GM12878 (cell line): ENCODE results near the gene RARB. TPM values are rescaled to one million over a fixed set of nuclear protein-coding genes. Genes with fewer than 3 reads are reported as not detected.

ENCODE experiments used
- ATAC-seq: fragments of 200-7000 bp; cut with Tn5 transposase; 3 replicates; pipeline ENCODE4 v1.9.1; 2020; ENCODE audit warnings: mild to moderate bottlenecking, moderate library complexity
- BruUV-seq: library from RNA; stranded (reverse); fragments of 400-500 nt; replicated peaks from 2 replicates; lab custom pipeline; 2021; lab: Mats Ljungman, UMichigan
- CTCF ChIA-PET: fragments of 300-600 bp; sonication (Branson Sonifier 250); formaldehyde crosslinking; extraction: SDS; loops from one replicate; lab custom pipeline; 2021; ENCODE audit warnings: inconsistent platforms; lab: Yijun Ruan, JAX
- POLR2A ChIA-PET: fragments of 350-600 bp; formaldehyde crosslinking; extraction: SDS; loops from one replicate; lab custom pipeline; 2021; ENCODE audit warnings: inconsistent platforms; lab: Charles Lee
- RAD21 ChIA-PET: fragments of 300-600 bp; sonication (Branson Sonifier 250); formaldehyde crosslinking; loops from one replicate; lab custom pipeline; 2023; ENCODE audit warnings: antibody characterized with exemption; ENCODE audit not compliant: unreplicated experiment; lab: Charles Lee
- SMC1A ChIA-PET: fragments of 300-600 bp; sonication (Branson Sonifier 250); formaldehyde crosslinking; loops from one replicate; lab custom pipeline; 2023; ENCODE audit not compliant: unreplicated experiment, uncharacterized antibody; lab: Charles Lee
- DNase-seq: peaks from one replicate; pipeline ENCODE4 v3.0.0-alpha.2; 2011; ENCODE audit warnings: low read depth, low spot score
- FAIRE-seq: peaks from 3 replicates; lab custom pipeline; 2011; peaks lifted over from hg19 to GRCh38; lab: Jason Lieb, UNC
- H2AFZ ChIP-seq: 2 replicates; pipeline ENCODE4 v1.6.0; 2011; ENCODE audit warnings: low read depth, low read length, control low read depth; ENCODE audit not compliant: control insufficient read depth
- H3K27ac ChIP-seq: 2 replicates; pipeline ENCODE4 v1.5.1; 2011; ENCODE audit warnings: control low read depth; ENCODE audit not compliant: control insufficient read depth, insufficient read depth
- H3K27me3 ChIP-seq, 2 experiments: replicated peaks in 1 of 2; 2 replicates each; pipeline versions ENCODE4 v1.6.0 to v1.6.1; 2011; ENCODE audit warnings: low read length in 1 of 2; ENCODE audit not compliant: control insufficient read depth in 2 of 2, insufficient read depth in 2 of 2
- H3K36me3 ChIP-seq, 2 experiments: 2 replicates each; pipeline ENCODE4 v1.5.1; 2011; ENCODE audit warnings: low read length in 1 of 2; ENCODE audit not compliant: control insufficient read depth in 2 of 2, insufficient read depth in 2 of 2
- H3K4me1 ChIP-seq: 2 replicates; pipeline ENCODE4 v1.6.1; 2011; ENCODE audit warnings: mild to moderate bottlenecking, low read length, moderate library complexity, mixed read lengths; ENCODE audit not compliant: control insufficient read depth, insufficient read depth
- H3K4me2 ChIP-seq: 2 replicates; pipeline ENCODE4 v1.6.0; 2011; ENCODE audit warnings: control low read depth; ENCODE audit not compliant: control insufficient read depth, insufficient read depth
- H3K4me3 ChIP-seq: fragments of 200-600 bp; sonication (generic); 2 replicates; pipeline ENCODE4 v1.5.1; 2016
- H3K79me2 ChIP-seq: 2 replicates; pipeline ENCODE4 v1.6.0; 2011; ENCODE audit warnings: low read length; ENCODE audit not compliant: control insufficient read depth, insufficient read depth
- H3K9ac ChIP-seq: 2 replicates; pipeline ENCODE4 v1.8.0; 2011; ENCODE audit warnings: low read length, control low read depth, mixed read lengths; ENCODE audit not compliant: control insufficient read depth, insufficient read depth
- H3K9me3 ChIP-seq: replicated peaks from 3 replicates; pipeline ENCODE4 v1.5.1; 2011; ENCODE audit warnings: mild to moderate bottlenecking, low read length; ENCODE audit not compliant: control insufficient read depth, insufficient read depth
- H4K20me1 ChIP-seq: 2 replicates; pipeline ENCODE4 v1.6.0; 2011; ENCODE audit not compliant: control insufficient read depth, insufficient read depth
- BRCA1 ChIP-seq: IDR thresholded peaks from 2 replicates; pipeline ENCODE4 v1.6.1; 2011; ENCODE audit warnings: low read depth, low read length, improper control_type of control experiment
- CEBPZ ChIP-seq: fragments of 150-350 bp; IDR thresholded peaks from 2 replicates; pipeline ENCODE4 v1.6.1; 2016; ENCODE audit warnings: low read depth, low read length
- EED ChIP-seq: sonication (generic); IDR thresholded peaks from 2 replicates; pipeline ENCODE4 v1.6.1; 2016; ENCODE audit warnings: antibody characterized with exemption, low read depth
- JUNB ChIP-seq: IDR thresholded peaks from 2 replicates; pipeline ENCODE4 v1.6.1; 2016; ENCODE audit warnings: antibody characterized with exemption, mild to moderate bottlenecking
- JUND ChIP-seq: IDR thresholded peaks from 2 replicates; pipeline ENCODE4 v1.6.1; 2012; ENCODE audit warnings: low read depth, mild to moderate bottlenecking, low read length, improper control_type of control experiment, moderate library complexity
- MLLT1 ChIP-seq: fragments of 450-650 bp; IDR thresholded peaks from 2 replicates; pipeline ENCODE4 v1.6.1; 2016; ENCODE audit warnings: mild to moderate bottlenecking
- TARDBP ChIP-seq: IDR thresholded peaks from 2 replicates; pipeline ENCODE4 v1.6.1; 2016; ENCODE audit warnings: borderline replicate concordance
- WGBS: methylation state at CpG from one replicate; pipeline ENCODE4 v1.1.6; 2016; ENCODE audit warnings: low lambda C conversion rate; ENCODE audit not compliant: insufficient replicate concordance, insufficient coverage; ENCODE audit errors: missing lambda C conversion rate; 5-methylcytosine and 5-hydroxymethylcytosine counted together
- in situ Hi-C: fragments of 300-500 bp; cut with MboI; formaldehyde crosslinking; loops from 9 replicates; pipeline ENCODE4 v1.14.3; 2018; ENCODE audit warnings: mixed read lengths
- intact Hi-C: fragments of 100-400 bp; cut with micrococcal nuclease; formaldehyde crosslinking; loops from one replicate; pipeline ENCODE4 v1.14.2; 2022; ENCODE audit not compliant: unreplicated experiment
- polyA plus RNA-seq, 11 experiments: library from polyadenylated mRNA; depleted of rRNA in 4 of 11; unstranded in 6 of 11; stranded (reverse) in 5 of 11; fragments of >200 nt; fragmentation: Nextera tagmentation in 4 of 11; fragmentation: Illumina TruSeq in 1 of 11; extraction: Ambion mirVana in 4 of 11; extraction: Trizol in 1 of 11; gene quantifications; 1 replicate in 1 of 11; 2 replicates in 10 of 11; pipeline versions ENCODE4 v1.2.1 to v1.2.3, GENCODE V29; 2011 to 2016; ENCODE audit warnings: inconsistent platforms in 2 of 11, missing spikeins in 2 of 11, low read depth in 1 of 11
- total RNA-seq, 4 experiments: library from RNA; depleted of rRNA in 3 of 4; stranded (reverse); fragments of >200 nt in 3 of 4; fragmentation: Illumina TruSeq in 1 of 4; extraction: Trizol in 1 of 4; gene quantifications; 2 replicates each; pipeline versions ENCODE4 v1.2.1 to v1.2.3, GENCODE V29; 2013 to 2021

RARB gene
- total and polyA plus RNA-seq, 10 of the 15 experiments (the other 5 are each of a cell fraction or from before 2014, with no cell fraction given), result 0.05 to 0.06 TPM; not detected in 8

- H2AFZ ChIP-seq, result no peak overlapping the region
- no peak for ATAC-seq
- no TSS peak for BruUV-seq
These were observed 80.4 kb downstream of the RARB start for GRCh38 chr3:25508433-25508832.

More at GRCh38 chr3:25508433-25508832, 80.4 kb downstream of the RARB start:
- FAIRE-seq, result no peak
- Histone ChIP-seq H3K4me3 (no peak overlapping the region), H3K4me1 (no peaks in the 10 kb centered on the region)
- TF ChIP-seq JUNB (no peak), JUND (no peak), EED (no peak), BRCA1 (no peak), CEBPZ (no peak), MLLT1 (no peak), TARDBP (no peak)
- TF ChIP-seq, all 136 proteins: peak for 0
- SMC1A ChIA-PET, result interaction anchor here (0.6 kb wide), 1 partner anchor 43 kb away, joined by 3 read pairs; no protein-coding TSS in a partner anchor
- H3K27ac ChIP-seq, result no peak overlapping the region
- no peak overlapping the region for H3K9ac ChIP-seq
- H3K4me2 ChIP-seq, result no peak overlapping the region
- H3K36me3 ChIP-seq, result no peaks in the 10 kb centered on the region
- CTCF ChIA-PET, result no interaction called here
- no peaks in the 10 kb centered on the region for H3K79me2 ChIP-seq
- POLR2A ChIA-PET, result no interaction called here
- no peaks in the 10 kb centered on the region; a peak in 1 of 4 replicates for H3K27me3 ChIP-seq
- intact Hi-C loops, result no loop called here
- H3K9me3 ChIP-seq, result no peaks in the 10 kb centered on the region
- RAD21 ChIA-PET, result no interaction called here
- DNase-seq, result no peak
- in situ Hi-C loops, result no loop called here
- no peaks in the 10 kb centered on the region for H4K20me1 ChIP-seq
- WGBS, result 0% methylated on average over 1 of the region's 1 CpG
